ENCODE measurements around the gene TBC1D24.

DNA sequence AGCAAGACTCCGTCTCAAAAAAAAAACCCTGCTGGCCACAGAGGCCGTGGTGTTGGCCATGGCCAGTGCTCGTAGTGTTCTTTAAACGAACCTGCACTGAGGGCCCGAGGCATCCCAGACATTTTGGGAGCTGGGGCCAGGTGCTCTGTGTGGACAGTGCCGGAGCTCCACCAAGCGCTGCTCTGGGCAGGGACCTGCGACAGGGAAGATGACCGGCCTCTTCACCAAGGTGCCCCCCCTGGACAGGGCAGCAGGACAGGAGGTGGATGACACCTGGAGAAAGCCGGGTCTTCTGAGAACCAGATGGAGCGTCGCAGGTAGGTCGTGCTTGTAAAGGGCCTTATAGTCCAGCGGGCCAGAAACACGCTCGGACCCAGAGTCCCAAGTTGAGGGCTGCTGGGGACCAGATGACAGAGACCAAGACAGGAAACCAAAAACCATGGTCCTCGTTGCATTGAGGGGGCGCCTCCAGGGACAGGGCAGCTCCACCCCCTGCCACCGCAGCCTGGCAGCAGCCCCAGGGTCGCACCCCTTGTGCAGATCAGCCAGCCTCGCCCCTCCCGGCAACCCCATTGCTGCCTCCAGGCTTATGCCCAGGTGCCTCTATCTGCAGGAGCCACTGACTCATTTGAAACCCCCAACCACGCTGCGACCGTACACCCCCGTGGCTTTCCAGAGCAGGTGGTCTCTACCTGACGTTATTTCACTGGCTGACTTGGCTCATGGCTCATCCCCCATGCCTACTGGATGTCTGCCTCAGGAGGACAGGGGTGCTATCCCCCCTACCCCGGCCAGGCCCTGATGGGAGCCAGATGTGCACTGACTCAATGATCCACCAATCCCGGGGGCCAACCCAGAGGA lies 8.0 kb upstream of the TBC1D24 start:
- TF ChIP-seq, protein P1, sequence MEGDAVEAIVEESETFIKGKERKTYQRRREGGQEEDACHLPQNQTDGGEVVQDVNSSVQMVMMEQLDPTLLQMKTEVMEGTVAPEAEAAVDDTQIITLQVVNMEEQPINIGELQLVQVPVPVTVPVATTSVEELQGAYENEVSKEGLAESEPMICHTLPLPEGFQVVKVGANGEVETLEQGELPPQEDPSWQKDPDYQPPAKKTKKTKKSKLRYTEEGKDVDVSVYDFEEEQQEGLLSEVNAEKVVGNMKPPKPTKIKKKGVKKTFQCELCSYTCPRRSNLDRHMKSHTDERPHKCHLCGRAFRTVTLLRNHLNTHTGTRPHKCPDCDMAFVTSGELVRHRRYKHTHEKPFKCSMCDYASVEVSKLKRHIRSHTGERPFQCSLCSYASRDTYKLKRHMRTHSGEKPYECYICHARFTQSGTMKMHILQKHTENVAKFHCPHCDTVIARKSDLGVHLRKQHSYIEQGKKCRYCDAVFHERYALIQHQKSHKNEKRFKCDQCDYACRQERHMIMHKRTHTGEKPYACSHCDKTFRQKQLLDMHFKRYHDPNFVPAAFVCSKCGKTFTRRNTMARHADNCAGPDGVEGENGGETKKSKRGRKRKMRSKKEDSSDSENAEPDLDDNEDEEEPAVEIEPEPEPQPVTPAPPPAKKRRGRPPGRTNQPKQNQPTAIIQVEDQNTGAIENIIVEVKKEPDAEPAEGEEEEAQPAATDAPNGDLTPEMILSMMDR (IDR thresholded peaks at IDR 0.05) = no peak
- no peak for TF ChIP-seq ZFX (IDR thresholded peaks at IDR 0.05; ENCODE audit: borderline replicate concordance)

Data from 22Rv1 (cell line).